NOMO-1 (cell line): ENCODE results near the gene KRTAP5-5.
"Not testable (repeated sequence)": the region's sequence is repeated elsewhere in the genome, so short reads cannot be mapped to it uniquely, and the experiment has no call there.

Experiments used
- DNase-seq, 2 experiments: peaks; one replicate each; lab custom pipeline; 2025; ENCODE audit not compliant: unreplicated experiment in 2 of 2; lab: John Stamatoyannopoulos, UW

KRTAP5-5 gene

GRCh38 chr11:1654388-1655167 lies 25.0 kb downstream of the KRTAP5-5 start:
- no peak for DNase-seq

DNA sequence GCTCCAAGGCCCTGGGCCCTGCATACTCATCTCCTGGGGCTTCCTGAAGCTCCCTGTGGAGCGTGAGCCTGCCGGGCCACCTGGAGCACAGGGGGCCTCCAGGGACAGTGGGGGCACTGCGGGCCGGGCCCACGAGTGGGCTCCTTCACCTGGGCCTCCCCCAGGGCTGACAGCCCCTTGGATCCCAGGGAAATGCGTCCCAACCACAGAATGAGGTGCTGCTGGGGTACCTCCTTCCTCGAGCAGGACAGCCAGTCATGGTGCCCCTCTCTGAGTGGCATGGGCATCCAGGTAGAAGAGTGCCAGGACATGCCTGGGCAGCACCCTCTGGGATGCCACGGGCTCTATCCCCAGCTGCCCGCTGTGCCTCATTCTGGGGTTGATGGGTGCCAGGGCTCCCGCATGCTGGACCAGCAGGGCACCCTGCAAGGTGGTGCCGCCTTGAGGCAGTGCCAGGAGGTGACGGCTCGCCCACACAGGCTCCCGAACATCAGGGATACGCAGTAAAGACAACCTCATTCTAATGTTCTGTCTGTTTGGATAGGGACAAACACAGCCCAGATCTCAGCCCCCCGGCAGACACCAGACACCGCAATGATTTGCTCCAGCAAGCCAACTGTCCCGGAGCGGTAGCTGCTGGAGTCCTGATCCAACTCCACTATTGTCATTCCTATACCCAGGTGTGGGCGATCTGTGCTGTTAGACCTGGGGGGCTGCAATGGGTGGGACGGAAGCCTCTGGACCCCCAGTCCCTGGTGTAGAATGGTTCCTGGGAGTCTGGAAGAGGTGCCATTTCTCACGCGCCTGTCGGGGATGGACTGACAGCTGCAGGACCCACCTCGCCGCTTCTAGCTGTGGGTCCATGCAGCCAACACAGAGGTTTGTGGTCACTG lies 25.8 kb downstream of the KRTAP5-5 start:
- no peak for DNase-seq

GRCh38 chr11:1656061-1656441 lies 26.5 kb downstream of the KRTAP5-5 start:
- DNase-seq: no peak

DNA sequence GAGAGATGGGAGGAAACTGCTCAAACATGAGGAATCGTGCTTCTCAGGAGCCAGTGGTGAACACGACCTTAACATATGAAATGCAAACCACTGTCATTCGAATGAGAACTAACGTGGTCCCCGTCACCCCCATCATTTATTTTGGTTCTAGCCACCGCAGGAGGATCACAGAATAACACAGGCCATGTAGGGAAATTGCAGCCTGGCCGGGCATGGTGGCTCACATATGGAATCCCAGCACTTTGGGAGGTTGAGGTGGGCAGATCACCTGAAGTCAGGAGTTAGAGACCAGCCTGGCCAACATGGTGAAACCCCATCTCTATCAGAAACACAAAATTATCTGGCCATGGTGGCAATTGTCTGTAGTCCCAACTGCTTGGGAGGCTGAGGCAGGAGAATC lies 27.1 kb downstream of the KRTAP5-5 start:
- no peak for DNase-seq

DNA sequence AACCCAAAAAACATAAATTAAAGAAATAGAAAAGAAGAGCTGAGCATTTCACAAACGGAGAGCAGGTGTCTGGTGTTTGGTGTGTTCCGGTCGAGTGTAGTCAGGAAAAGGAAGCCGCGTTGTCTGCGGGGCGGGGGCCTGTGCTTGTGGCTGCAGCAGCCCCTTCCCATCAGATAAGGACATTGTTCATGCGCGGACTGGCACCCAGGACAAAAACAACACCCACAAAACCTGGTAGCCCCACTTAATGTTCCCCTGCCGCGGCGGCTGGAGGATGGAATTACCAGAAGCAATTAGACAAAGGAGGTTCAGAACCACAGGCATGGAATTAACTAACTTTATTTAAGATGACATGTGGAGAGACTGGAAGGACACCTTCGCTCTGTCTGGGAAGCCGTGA lies 29.9 kb downstream of the KRTAP5-5 start:
- DNase-seq: no peak

- DNase-seq: no peak
These were observed 30.7 kb downstream of the KRTAP5-5 start for GRCh38 chr11:1660111-1660867.

DNA sequence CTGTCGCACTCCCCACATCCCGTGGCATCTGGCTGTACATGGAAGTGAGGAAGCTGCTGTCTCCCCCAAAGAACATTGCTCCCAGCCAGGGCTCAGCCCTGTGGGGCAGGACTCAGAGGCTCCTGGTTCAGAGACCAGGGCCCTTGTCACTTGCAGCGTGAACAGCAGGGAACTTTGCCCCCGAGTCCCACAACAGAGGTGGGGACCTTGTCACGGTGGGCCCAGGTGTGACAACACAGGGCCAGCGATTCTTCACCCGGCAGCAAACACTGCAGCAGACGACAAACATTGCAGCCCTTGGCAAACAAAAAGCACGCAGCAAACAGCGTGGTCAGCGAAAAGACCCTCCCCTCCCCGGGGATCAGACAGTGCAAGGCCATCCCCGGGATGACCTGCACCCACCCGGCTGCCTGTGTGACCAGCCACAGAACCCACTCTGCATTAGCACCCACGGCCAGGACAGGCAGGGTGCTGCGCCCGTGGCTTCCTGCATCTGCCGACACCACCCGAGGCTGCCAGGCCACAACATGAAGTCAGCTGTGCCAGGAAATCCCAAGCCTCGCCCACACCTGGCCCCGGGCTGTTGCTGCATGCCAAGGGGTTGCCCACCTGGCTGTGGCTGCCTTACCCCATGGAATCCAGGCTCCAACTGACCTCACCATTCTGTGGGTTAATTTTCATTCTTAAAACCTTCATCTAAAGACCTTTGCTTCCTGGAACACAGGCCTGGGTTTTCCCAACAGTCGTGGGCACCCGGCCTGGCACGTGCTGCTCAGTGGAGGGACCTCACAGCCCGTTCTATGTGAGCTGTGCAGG lies 32.1 kb downstream of the KRTAP5-5 start:
- not testable (repeated sequence) for DNase-seq

DNA sequence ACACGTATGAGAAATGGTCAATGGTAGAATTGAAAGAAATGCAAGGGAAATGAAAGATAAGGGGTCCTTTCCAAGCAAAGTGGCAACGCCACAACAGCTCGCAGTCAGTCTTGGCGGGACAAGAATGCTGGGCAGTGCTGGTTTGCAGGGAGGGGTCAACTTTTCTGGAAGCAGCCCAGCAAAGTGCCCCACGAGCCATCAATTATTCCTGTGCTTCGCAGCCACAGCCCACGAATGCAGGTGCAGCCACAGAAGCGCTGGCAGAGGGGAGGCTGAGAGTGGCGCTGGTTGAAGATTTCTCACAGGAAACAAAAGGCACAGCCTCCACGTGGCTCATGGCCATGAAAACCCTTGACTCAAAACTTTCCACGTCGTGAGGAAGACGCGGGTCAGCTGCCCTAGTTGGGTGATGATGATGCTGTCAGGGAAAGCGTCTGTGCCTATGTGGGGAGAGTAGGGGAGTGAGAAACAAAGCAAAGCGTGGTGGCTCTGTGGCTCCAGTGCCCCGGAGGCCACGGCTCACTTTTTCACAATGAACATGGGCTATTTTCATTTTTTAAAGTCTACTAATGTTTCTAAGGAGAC lies 33.2 kb downstream of the KRTAP5-5 start:
- not testable (repeated sequence) for DNase-seq

DNA sequence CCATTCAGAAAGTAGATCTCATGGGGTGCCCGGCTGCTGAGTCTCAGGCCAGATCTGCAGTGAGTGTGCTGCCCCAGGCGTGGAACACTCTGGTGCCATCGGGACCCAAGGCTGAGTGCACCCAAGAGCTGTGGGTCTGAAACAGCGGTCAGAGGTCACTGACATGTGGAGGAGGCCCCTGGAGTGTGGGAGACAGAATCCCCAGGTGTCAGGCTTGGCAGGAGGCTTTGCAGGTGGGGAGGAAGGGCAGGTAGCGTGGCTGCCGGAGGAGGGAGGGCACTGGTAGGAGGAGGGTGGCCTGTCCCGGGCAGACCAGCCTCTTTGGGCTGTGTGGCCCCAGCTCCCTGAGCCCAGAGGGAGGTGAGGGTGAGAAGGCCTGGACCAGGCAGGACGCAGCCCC lies 35.7 kb downstream of the KRTAP5-5 start:
- no peak for DNase-seq

GRCh38 chr11:1667121-1667850 lies 37.7 kb downstream of the KRTAP5-5 start:
- no peak for DNase-seq

DNA sequence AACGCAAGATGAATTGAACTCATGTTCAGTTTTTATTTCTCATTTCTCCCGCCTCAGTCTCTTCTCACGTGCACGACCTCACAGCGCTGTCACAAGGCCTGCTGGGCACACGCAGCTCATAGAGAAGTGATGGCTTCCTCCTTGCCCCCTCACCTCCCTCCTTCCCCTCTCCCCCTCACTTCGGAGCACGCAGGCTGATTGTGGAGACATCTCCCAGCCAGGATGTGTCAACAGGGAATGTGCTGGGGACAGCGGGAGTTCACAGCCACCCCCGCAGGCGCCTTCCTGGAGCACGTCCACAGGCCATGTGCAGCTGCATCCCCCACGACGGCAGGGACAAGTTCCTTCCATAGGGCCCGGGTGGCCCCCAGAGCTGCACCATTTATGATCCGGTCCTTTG lies 38.3 kb downstream of the KRTAP5-5 start:
- no peak for DNase-seq

DNA sequence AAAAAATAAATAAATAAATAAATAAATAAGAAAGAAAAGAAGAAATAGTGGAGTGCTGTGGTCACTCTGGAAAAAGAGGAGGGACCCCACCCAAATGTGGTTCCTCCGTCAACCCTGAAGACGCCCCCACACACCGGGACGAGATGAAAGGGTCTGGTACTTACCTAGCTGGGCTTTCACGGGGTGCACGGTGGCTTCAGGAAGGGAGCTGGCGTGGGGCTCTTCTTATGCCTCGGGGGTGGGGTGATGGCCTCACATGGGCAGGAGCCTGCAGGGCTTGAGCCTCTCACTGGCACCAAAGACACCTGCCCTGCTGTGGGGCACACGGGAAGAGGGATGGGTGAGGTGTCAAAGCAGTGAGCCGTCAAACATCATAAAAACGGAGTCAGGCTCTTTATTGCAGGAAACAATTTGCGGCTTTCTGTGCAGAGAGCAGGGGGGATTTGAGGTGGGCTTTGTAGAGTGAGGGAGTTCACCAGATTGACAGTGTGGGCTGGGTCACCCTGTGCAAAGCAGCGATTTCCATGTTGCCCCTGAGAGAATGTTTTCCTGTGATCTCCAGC lies 39.4 kb downstream of the KRTAP5-5 start:
- no peak for DNase-seq

GRCh38 chr11:1669546-1670218 lies 40.1 kb downstream of the KRTAP5-5 start:
- DNase-seq: no peak

GRCh38 chr11:1670457-1670856 lies 40.9 kb downstream of the KRTAP5-5 start:
- DNase-seq: not testable (repeated sequence)

- no peak for DNase-seq
These were observed 41.4 kb downstream of the KRTAP5-5 start for GRCh38 chr11:1670905-1671371.

GRCh38 chr11:1671658-1672057 lies 42.1 kb downstream of the KRTAP5-5 start:
- no peak for DNase-seq

- DNase-seq: no peak
These were observed 43.2 kb downstream of the KRTAP5-5 start for GRCh38 chr11:1672613-1673350.
